Muscle layer of duodenum (tissue), 2 donors: ENCODE measurements around the gene IL25.
"Not testable (repeated sequence)": the region's sequence is repeated elsewhere in the genome, so short reads cannot be mapped to it uniquely, and the experiment has no call there.

ENCODE experiments used
- H3K27ac ChIP-seq: one replicate; pipeline ENCODE4 v1.7.0; 2013; ENCODE audit warnings: mild to moderate bottlenecking, low read length
- H3K27me3 ChIP-seq: one replicate; pipeline ENCODE4 v1.7.0; 2013; ENCODE audit warnings: low read depth, mild to moderate bottlenecking, control low read depth, low read length
- H3K36me3 ChIP-seq, 2 donors: one replicate each; pipeline ENCODE4 v1.7.0; 2013; ENCODE audit warnings: low read length in 2 of 2, control low read depth in 1 of 2, mild to moderate bottlenecking in 1 of 2; ENCODE audit not compliant: insufficient read depth in 2 of 2, control insufficient read depth in 1 of 2
- H3K4me1 ChIP-seq, 2 donors: one replicate each; pipeline ENCODE4 v1.7.0; 2013; ENCODE audit warnings: low read length in 2 of 2, mild to moderate bottlenecking in 2 of 2, control low read depth in 1 of 2, moderate library complexity in 1 of 2; ENCODE audit not compliant: insufficient read depth in 2 of 2, control insufficient read depth in 1 of 2
- H3K4me3 ChIP-seq, 2 donors: one replicate each; pipeline ENCODE4 v1.7.0; 2013; ENCODE audit warnings: low read length in 2 of 2, low read depth in 1 of 2, mild to moderate bottlenecking in 1 of 2
- H3K9me3 ChIP-seq, 2 donors: one replicate each; pipeline ENCODE4 v1.7.0; 2013; ENCODE audit warnings: low read length in 2 of 2, control low read depth in 1 of 2, mild to moderate bottlenecking in 1 of 2; ENCODE audit not compliant: control insufficient read depth in 1 of 2
- donor health status: healthy.

The IL25 gene

DNA sequence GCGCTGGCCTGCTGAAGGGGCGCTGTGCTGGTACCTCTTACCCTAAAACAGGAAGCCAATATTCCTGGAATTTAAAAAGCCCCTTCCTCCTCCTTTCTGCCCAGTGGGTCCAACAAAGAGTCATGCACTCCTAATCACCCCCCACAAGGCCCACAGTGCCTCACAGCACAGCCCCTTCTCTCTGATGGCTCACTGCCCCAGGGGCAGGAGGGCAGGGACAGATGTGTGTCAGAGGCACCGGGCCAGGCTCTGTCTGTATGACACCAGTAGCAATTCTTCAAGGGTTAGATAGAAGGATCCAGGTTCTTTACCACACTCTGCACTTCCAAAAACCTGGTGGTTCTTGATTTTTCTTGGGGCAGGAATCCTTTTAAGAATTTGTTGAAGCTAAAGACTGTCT, 26.5 kb downstream of the IL25 start:
- H3K4me3 ChIP-seq = no peak overlapping the region
- H3K4me1 ChIP-seq = no peaks in the 10 kb centered on the region
- H3K36me3 ChIP-seq = no peaks in the 10 kb centered on the region
- no peaks in the 10 kb centered on the region for H3K27me3 ChIP-seq
- no peak overlapping the region for H3K27ac ChIP-seq
- no peaks in the 10 kb centered on the region for H3K9me3 ChIP-seq

GRCh38 chr14:23399591-23399990, 27.0 kb downstream of the IL25 start:
- H3K4me1 ChIP-seq = no peaks in the 10 kb centered on the region
- H3K36me3 ChIP-seq = no peaks in the 10 kb centered on the region
- H3K27ac ChIP-seq = no peak overlapping the region
- no peaks in the 10 kb centered on the region for H3K27me3 ChIP-seq
- H3K4me3 ChIP-seq = no peak overlapping the region
- H3K9me3 ChIP-seq = no peaks in the 10 kb centered on the region

DNA sequence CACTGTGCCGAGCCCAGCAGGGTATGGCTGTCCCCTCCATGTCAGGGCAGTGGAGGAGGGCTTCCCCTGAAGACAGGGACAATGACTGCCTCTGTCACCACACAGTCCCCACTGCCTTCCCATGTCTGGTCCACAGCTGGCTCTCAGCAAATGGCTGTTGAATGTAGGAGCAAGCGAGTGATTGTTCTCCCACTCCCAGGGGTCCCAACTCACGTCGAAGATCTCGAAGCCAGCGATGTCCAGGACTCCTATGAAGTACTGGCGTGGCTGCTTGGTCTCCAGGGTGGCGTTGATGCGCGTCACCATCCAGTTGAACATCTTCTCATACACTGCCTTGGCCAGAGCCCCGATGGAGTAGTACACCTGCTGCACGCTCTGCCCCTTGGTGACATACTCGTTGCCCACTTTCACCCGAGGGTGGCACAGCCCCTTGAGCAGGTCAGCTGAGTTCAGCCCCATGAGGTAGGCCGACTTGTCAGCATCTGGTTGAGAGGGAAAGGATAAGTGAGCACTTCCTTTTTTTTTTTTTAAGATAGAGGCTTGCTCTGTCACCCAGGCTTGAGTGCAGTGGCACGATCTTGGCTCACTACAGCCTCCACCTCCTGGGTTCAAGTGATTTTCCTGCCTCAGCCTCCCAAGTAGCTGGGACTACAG, 28.0 kb downstream of the IL25 start:
- H3K27ac ChIP-seq, H3K9me3 ChIP-seq, H3K4me3 ChIP-seq, H3K4me1 ChIP-seq, H3K36me3 ChIP-seq, H3K27me3 ChIP-seq: not testable (repeated sequence)

- Histone ChIP-seq H3K9me3 (no peaks in the 10 kb centered on the region), H3K36me3 (no peaks in the 10 kb centered on the region), H3K27ac (no peak overlapping the region), H3K27me3 (no peaks in the 10 kb centered on the region), H3K4me1 (no peaks in the 10 kb centered on the region), H3K4me3 (no peak overlapping the region)
Observed at GRCh38 chr14:23401291-23401690, 28.7 kb downstream of the IL25 start.

GRCh38 chr14:23402296-23403138, 29.9 kb downstream of the IL25 start:
- Histone ChIP-seq H3K27me3 (no peaks in the 10 kb centered on the region), H3K9me3 (no peaks in the 10 kb centered on the region), H3K36me3 (no peaks in the 10 kb centered on the region), H3K4me1 (no peaks in the 10 kb centered on the region), H3K27ac (no peak overlapping the region), H3K4me3 (no peak overlapping the region)

- Histone ChIP-seq H3K27ac (no peak overlapping the region), H3K4me3 (no peak overlapping the region), H3K36me3 (no peaks in the 10 kb centered on the region), H3K9me3 (no peaks in the 10 kb centered on the region), H3K27me3 (no peaks in the 10 kb centered on the region), H3K4me1 (no peaks in the 10 kb centered on the region)
Observed at GRCh38 chr14:23403139-23403438, 30.5 kb downstream of the IL25 start.

DNA sequence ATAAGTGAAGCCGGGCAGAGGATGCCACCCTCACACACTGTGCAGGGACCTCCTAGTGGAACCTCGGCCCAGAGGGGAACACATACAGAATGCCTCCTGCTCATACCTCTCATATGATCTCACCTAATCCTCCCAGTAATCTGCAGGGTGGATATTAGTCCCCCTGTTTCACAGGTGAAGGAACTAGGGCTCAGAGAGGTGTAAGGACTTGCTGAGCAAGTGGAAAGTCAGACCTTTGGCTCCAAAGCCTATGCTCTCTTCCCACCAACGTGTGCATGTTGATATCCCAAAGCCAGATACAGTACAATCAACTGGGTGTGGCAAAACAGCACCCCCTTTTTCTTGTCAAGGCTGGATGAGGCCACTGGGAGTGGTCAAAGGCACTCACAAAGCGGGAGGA, 31.3 kb downstream of the IL25 start:
- H3K4me3 ChIP-seq = no peak overlapping the region
- no peaks in the 10 kb centered on the region for H3K36me3 ChIP-seq

DNA sequence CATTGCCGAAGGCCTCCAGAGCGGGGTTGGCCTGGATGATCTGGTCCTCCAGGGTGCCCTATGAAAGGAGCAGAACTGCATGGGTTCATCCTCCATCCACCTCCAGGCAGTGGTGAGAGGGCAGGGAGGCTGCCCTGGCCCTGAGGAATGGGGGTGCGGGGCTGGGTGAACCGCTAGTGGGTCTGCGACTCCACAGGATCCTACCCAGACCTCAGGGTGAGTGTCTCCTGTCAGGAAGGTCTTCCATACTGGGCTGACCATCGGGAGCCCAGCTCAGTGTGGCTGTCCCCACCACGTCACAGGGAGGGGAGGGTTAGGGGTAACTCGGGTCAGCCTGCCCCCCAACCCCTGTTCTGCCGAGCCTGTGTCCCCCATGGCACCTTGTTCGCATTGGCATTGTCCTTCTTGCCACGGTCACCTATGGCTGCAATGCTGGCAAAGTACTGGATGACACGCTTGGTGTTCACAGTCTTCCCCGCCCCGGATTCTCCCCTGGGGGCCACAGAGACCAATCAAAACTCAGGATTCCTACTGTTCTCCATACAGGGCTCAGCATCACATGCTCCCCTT, 31.8 kb downstream of the IL25 start:
- H3K27ac ChIP-seq = no peak overlapping the region
- H3K36me3 ChIP-seq = no peaks in the 10 kb centered on the region
- no peaks in the 10 kb centered on the region for H3K4me1 ChIP-seq
- H3K4me3 ChIP-seq = no peak overlapping the region
- H3K27me3 ChIP-seq = no peaks in the 10 kb centered on the region
- no peaks in the 10 kb centered on the region for H3K9me3 ChIP-seq

More for the DNA sequence above, 31.3 kb downstream of the IL25 start:
- no peaks in the 10 kb centered on the region for H3K27me3 ChIP-seq
- no peaks in the 10 kb centered on the region for H3K4me1 ChIP-seq
- no peak overlapping the region for H3K27ac ChIP-seq
- H3K9me3 ChIP-seq = no peaks in the 10 kb centered on the region

DNA sequence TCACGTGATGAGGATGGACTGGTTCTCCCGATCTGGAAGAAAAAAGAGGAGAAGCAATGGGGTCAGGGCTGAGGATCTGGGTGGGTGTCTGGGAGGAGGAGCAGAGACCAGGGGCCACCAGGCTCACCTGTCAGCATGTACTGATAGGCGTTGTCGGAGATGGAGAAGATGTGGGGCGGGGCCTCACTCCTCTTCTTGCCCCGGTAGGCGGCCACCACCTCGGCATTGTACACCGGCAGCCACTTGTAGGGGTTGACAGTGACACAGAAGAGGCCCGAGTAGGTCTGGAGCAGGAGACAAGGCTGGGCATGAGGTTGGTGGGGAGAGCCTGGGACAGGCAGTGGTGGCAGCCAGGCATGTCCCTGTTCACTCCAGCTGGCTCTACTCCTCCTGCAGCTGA, 32.5 kb downstream of the IL25 start:
- H3K27me3 ChIP-seq = no peaks in the 10 kb centered on the region
- H3K27ac ChIP-seq = no peak overlapping the region
- H3K9me3 ChIP-seq = no peaks in the 10 kb centered on the region
- no peak overlapping the region for H3K4me3 ChIP-seq
- H3K36me3 ChIP-seq = no peaks in the 10 kb centered on the region
- H3K4me1 ChIP-seq = no peaks in the 10 kb centered on the region

- Histone ChIP-seq H3K27ac (no peak overlapping the region), H3K27me3 (no peaks in the 10 kb centered on the region), H3K4me1 (no peaks in the 10 kb centered on the region), H3K9me3 (no peaks in the 10 kb centered on the region), H3K36me3 (no peaks in the 10 kb centered on the region), H3K4me3 (no peak overlapping the region)
Observed at GRCh38 chr14:23405516-23406025, 33.0 kb downstream of the IL25 start.

- Histone ChIP-seq H3K4me3 (no peak overlapping the region), H3K27ac (no peak overlapping the region), H3K9me3 (no peaks in the 10 kb centered on the region), H3K36me3 (no peaks in the 10 kb centered on the region), H3K27me3 (no peaks in the 10 kb centered on the region), H3K4me1 (no peaks in the 10 kb centered on the region)
Observed at GRCh38 chr14:23406244-23406643, 33.6 kb downstream of the IL25 start.
